ENCODE results near the gene TXLNG. TPM values are rescaled to one million over a fixed set of nuclear protein-coding genes. Genes with fewer than 3 reads are reported as not detected.
A peak's percentile ranks its signal among the peaks of the same experiment; 100 is the strongest.

TXLNG gene
- total RNA-seq, 1 donor from 2014 or later: 5.7 TPM

DNA sequence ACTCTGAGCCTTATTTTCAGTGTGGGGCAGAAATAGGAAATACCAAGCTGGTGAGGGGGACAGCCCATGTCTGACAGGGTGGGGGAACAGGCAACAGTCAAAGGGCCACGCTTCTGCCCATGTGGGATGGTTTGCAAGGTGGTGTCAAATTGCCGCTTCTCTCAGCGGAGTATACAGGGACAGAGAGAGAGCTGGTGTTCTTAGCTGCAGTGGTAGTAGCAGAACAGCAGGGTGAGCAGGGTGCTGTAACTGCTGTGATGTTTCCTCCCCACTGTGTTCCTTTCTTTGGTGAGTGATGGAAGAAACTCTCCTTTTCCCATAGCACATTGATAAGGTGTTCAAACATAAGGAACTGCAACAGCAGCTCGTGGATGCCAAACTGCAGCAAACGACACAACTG is 46.0 kb downstream of the TXLNG start:
- H3K27me3 ChIP-seq (ENCODE audit: control insufficient read depth in 3 of 3, insufficient read depth in 3 of 3, low read length in 3 of 3): no peaks in the 10 kb centered on the region
- no peak overlapping the region for H3K9ac ChIP-seq (ENCODE audit: low read depth in 1 of 3, low read length in 3 of 3)
- H3K9me3 ChIP-seq (ENCODE audit: control insufficient read depth in 3 of 3, low read length in 3 of 3): no peaks in the 10 kb centered on the region
- H3K36me3 ChIP-seq (ENCODE audit: control insufficient read depth in 3 of 3, insufficient read depth in 3 of 3, low read length in 3 of 3): peaks cover 2 to 35% (median 4%) of the 10 kb centered on the region in 3 donors
- no peak overlapping the region for H3K27ac ChIP-seq (ENCODE audit: low read depth, low read length)
- no peak overlapping the region for H3K4me3 ChIP-seq (ENCODE audit: low read length in 3 of 3)
- H3K4me1 ChIP-seq (ENCODE audit: control insufficient read depth in 3 of 3, insufficient read depth in 3 of 3, low read length in 3 of 3): peaks cover 7 to 16% (median 15%) of the 10 kb centered on the region in 3 donors

DNA sequence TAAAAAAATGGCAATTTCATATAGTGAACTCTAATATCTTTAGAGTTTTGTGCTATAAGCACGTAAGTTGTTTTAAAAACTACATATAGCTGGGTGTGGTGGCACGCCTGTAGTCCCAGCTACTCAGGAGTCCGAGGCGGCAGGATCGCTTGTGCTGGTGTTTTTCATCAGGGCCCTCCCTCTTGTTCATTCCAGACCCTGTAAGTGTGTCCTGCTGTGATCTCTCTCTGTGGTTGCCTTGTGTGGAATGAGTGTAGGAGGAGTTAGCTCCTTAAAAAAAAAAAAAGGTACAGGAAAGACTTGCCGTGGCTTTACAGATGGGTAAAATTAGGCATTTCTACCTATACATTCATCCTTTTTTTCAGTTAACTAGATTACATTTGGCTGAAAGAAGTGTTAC is 48.5 kb downstream of the TXLNG start:
- peaks cover 6 to 26% (median 16%) of the 10 kb centered on the region in 3 donors for H3K4me1 ChIP-seq (ENCODE audit: control insufficient read depth in 3 of 3, insufficient read depth in 3 of 3, low read length in 3 of 3)
- H3K4me3 ChIP-seq (ENCODE audit: low read length in 3 of 3): no peak overlapping the region
- no peak overlapping the region for H3K27ac ChIP-seq (ENCODE audit: low read depth, low read length)
- no peaks in the 10 kb centered on the region for H3K27me3 ChIP-seq (ENCODE audit: control insufficient read depth in 3 of 3, insufficient read depth in 3 of 3, low read length in 3 of 3)
- no peaks in the 10 kb centered on the region for H3K9me3 ChIP-seq (ENCODE audit: control insufficient read depth in 3 of 3, low read length in 3 of 3)
- H3K36me3 ChIP-seq (ENCODE audit: control insufficient read depth in 3 of 3, insufficient read depth in 3 of 3, low read length in 3 of 3): peaks cover 2 to 38% (median 4%) of the 10 kb centered on the region in 3 donors
- H3K9ac ChIP-seq (ENCODE audit: low read depth in 1 of 3, low read length in 3 of 3): no peak overlapping the region

GRCh38 chrX:16836371-16836770 is 50.1 kb downstream of the TXLNG start:
- H3K4me1 ChIP-seq (ENCODE audit: control insufficient read depth in 3 of 3, insufficient read depth in 3 of 3, low read length in 3 of 3): peaks cover 6 to 28% (median 17%) of the 10 kb centered on the region in 3 donors
- H3K27me3 ChIP-seq (ENCODE audit: control insufficient read depth in 3 of 3, insufficient read depth in 3 of 3, low read length in 3 of 3): no peaks in the 10 kb centered on the region
- peaks cover 2 to 38% (median 5%) of the 10 kb centered on the region in 3 donors for H3K36me3 ChIP-seq (ENCODE audit: control insufficient read depth in 3 of 3, insufficient read depth in 3 of 3, low read length in 3 of 3)
- H3K9ac ChIP-seq (ENCODE audit: low read depth in 1 of 3, low read length in 3 of 3): no peak overlapping the region
- no peak overlapping the region for H3K27ac ChIP-seq (ENCODE audit: low read depth, low read length)
- H3K9me3 ChIP-seq (ENCODE audit: control insufficient read depth in 3 of 3, low read length in 3 of 3): no peaks in the 10 kb centered on the region
- no peak overlapping the region for H3K4me3 ChIP-seq (ENCODE audit: low read length in 3 of 3)

DNA sequence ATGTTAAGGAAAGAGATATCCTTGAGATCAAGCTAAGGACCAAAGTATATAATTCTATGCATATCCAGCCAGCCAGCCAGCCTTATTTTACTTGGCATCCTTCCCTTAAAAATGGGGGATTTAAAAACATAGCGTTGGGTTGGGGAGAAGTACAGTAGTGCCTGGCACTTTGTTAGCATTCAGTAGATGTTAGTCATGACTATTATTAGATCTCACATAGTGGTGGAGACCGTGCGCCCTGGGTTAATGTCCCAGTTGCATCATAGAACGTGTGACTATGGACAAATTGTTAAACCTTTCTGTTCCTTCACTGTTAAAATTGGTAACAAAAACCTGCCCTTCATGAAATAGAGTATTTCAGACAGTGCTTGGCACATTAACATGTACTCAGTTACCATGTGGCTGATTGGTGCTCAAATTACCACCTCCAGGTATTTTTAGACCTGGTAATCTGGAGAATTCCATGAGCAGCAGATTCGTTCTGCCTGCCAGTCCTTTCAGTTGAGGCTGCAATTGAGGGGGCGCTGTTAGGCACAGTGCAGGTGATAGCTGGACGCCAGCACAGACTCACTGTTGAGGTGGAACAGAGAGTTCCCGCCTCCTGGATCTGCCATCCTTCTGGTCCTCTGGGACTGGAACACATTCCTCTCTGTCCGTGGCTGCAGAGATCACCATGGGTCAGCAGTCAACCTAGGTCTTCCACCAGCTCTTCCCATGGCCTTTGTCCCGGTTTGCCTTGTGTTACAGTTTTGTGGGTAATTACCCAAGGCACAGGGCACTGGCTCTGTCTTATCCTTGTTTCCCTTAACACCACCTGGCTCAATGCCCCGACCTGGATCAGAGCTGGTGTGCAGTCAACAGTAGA is 52.2 kb downstream of the TXLNG start:
- no peaks in the 10 kb centered on the region for H3K27me3 ChIP-seq (ENCODE audit: control insufficient read depth in 3 of 3, insufficient read depth in 3 of 3, low read length in 3 of 3)
- H3K9me3 ChIP-seq (ENCODE audit: control insufficient read depth in 3 of 3, low read length in 3 of 3): no peaks in the 10 kb centered on the region
- H3K9ac ChIP-seq (ENCODE audit: low read depth in 1 of 3, low read length in 3 of 3): peak overlapping the region in 1 of 3 donors; percentile 40
- peak overlapping the region in 2 of 3 donors; percentile 32 to 49 for H3K4me3 ChIP-seq (ENCODE audit: low read length in 3 of 3)
- peak overlapping the region; percentile 75 for H3K27ac ChIP-seq (ENCODE audit: low read depth, low read length)
- peaks cover 4 to 21% (median 17%) of the 10 kb centered on the region in 3 donors for H3K4me1 ChIP-seq (ENCODE audit: control insufficient read depth in 3 of 3, insufficient read depth in 3 of 3, low read length in 3 of 3)
- H3K36me3 ChIP-seq (ENCODE audit: control insufficient read depth in 3 of 3, insufficient read depth in 3 of 3, low read length in 3 of 3): peaks cover 2 to 28% (median 7%) of the 10 kb centered on the region in 3 donors

DNA sequence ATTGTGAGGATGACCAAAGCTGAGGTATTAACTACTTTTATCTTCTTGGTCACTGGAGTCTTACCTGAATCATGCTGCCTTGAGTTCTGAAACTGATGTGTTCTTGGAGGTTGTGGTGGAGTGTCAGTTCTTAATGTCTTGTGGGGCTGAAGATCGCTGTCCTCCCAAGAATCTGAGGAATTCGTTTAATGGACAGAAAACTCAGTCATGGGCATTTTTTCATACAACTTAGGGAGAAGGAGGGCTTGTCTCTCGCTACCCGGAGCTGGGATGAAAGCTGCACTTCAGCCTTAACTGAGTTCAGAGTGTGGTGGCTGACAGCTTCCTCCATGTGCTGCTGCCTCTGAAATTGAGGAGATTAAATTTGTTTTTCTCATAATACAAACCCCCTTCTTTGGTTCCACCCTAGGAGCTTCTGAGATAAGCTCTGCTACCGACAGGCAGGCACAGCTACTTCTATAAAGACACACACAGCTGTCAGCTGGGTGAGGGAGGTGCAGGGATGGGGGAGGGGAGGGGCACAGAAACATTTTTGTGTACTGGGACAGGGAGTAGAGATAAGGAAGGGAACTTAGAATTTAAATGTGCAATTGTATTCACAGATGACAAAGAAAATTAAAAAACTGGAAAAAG is 53.1 kb downstream of the TXLNG start:
- Histone ChIP-seq H3K9ac (ENCODE audit: low read depth in 1 of 3, low read length in 3 of 3) (peak overlapping the region in 1 of 3 donors; percentile 40), H3K27ac (ENCODE audit: low read depth, low read length) (peak overlapping the region; percentile 75), H3K4me3 (ENCODE audit: low read length in 3 of 3) (no peak overlapping the region), H3K9me3 (ENCODE audit: control insufficient read depth in 3 of 3, low read length in 3 of 3) (no peaks in the 10 kb centered on the region), H3K4me1 (ENCODE audit: control insufficient read depth in 3 of 3, insufficient read depth in 3 of 3, low read length in 3 of 3) (peaks cover 4 to 21% (median 17%) of the 10 kb centered on the region in 3 donors), H3K27me3 (ENCODE audit: control insufficient read depth in 3 of 3, insufficient read depth in 3 of 3, low read length in 3 of 3) (no peaks in the 10 kb centered on the region), H3K36me3 (ENCODE audit: control insufficient read depth in 3 of 3, insufficient read depth in 3 of 3, low read length in 3 of 3) (peaks cover 2 to 19% (median 12%) of the 10 kb centered on the region in 3 donors)

DNA sequence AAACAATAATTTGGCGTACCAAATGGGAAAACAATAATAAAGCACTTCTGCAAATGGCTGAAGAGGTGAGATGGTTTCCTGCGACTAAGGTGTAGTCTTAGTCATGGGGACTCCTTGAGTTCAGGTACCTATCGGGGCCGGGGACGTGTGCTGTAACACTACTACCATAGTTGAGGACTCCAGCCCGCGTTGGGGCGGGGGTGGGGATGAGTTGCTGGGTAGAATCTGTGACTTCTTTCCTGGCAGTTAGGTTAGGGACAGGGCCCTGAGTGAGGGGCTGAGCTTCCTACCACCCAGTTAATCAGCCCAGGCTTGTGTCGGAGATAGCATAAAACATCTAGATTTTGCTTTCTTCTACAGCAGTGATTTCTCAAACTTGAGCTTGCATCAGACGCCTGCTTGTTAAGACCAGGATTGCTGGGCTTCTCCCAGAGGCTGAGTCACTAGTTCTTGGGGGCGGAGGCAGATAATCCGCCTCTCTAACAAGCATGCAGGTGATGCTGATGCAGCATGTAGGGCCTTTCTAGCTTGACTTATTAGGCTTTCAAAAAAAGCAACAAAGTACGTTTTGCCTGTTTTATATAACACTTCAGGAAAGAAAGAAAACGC is 53.7 kb downstream of the TXLNG start:
- no peak overlapping the region for H3K9ac ChIP-seq (ENCODE audit: low read depth in 1 of 3, low read length in 3 of 3)
- H3K4me3 ChIP-seq (ENCODE audit: low read length in 3 of 3): no peak overlapping the region
- H3K9me3 ChIP-seq (ENCODE audit: control insufficient read depth in 3 of 3, low read length in 3 of 3): no peaks in the 10 kb centered on the region
- peaks cover 4 to 21% (median 17%) of the 10 kb centered on the region in 3 donors for H3K4me1 ChIP-seq (ENCODE audit: control insufficient read depth in 3 of 3, insufficient read depth in 3 of 3, low read length in 3 of 3)
- H3K27me3 ChIP-seq (ENCODE audit: control insufficient read depth in 3 of 3, insufficient read depth in 3 of 3, low read length in 3 of 3): no peaks in the 10 kb centered on the region
- peaks cover 2 to 20% (median 15%) of the 10 kb centered on the region in 3 donors for H3K36me3 ChIP-seq (ENCODE audit: control insufficient read depth in 3 of 3, insufficient read depth in 3 of 3, low read length in 3 of 3)
- H3K27ac ChIP-seq (ENCODE audit: low read depth, low read length): no peak overlapping the region

DNA sequence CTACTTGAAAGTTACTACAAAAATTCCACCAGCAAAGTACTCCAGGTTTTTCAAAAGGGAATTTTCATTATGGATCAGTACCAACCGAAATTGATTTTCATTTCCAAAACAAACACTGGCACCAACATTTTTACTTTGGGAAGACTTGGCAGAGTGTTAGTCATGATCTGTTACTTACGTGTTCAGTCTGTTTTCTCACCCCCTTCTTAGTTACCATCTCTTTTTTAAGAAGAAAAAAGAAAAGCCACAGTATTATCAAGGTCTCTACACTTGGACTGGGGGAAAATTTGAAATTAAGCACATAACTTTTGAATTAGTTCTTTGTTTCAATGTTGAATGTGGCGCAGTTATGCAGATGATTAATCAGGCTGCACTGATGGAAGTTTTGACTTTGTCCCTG is 56.4 kb downstream of the TXLNG start:
- H3K36me3 ChIP-seq (ENCODE audit: control insufficient read depth in 3 of 3, insufficient read depth in 3 of 3, low read length in 3 of 3): peaks cover 11 to 26% (median 22%) of the 10 kb centered on the region in 3 donors
- no peak overlapping the region for H3K4me3 ChIP-seq (ENCODE audit: low read length in 3 of 3)
- no peaks in the 10 kb centered on the region for H3K9me3 ChIP-seq (ENCODE audit: control insufficient read depth in 3 of 3, low read length in 3 of 3)
- peaks cover 4 to 21% (median 17%) of the 10 kb centered on the region in 3 donors for H3K4me1 ChIP-seq (ENCODE audit: control insufficient read depth in 3 of 3, insufficient read depth in 3 of 3, low read length in 3 of 3)
- no peaks in the 10 kb centered on the region for H3K27me3 ChIP-seq (ENCODE audit: control insufficient read depth in 3 of 3, insufficient read depth in 3 of 3, low read length in 3 of 3)
- no peak overlapping the region for H3K9ac ChIP-seq (ENCODE audit: low read depth in 1 of 3, low read length in 3 of 3)
- H3K27ac ChIP-seq (ENCODE audit: low read depth, low read length): no peak overlapping the region

DNA sequence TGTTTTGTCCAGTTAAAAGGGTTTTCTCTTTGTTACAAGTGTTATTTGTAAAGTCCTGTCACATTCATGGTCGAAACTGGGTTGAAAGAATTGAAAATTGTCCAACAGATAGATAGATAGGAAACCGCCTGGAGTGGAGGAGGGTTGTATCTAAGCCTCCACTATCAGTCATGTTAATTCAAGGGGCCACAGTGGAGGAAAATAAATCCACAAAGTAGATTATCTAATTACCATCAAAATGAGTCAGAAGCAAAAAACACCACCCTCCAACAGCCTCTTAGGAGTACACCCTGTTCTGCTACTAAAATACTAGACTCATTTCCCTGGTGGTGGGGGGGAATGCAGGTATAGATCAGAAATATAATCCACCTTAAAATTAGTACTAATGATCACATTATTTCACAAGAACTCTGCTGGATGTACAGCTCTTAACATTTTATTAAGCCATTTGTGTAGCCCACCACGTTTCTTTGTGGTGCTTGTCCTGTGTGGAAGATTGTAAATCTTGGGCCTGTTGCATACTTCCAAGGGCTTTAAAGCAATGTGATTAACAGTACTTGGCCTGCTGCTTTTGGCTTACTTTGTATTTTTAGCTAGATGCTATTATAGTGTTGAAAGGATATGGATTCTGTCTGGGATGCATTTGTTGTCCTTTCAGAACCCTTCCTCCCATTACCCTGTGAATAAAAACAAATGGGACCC is 57.1 kb downstream of the TXLNG start:
- Histone ChIP-seq H3K9me3 (ENCODE audit: control insufficient read depth in 3 of 3, low read length in 3 of 3) (no peaks in the 10 kb centered on the region), H3K9ac (ENCODE audit: low read depth in 1 of 3, low read length in 3 of 3) (no peak overlapping the region), H3K4me3 (ENCODE audit: low read length in 3 of 3) (no peak overlapping the region), H3K36me3 (ENCODE audit: control insufficient read depth in 3 of 3, insufficient read depth in 3 of 3, low read length in 3 of 3) (peaks cover 14 to 28% (median 24%) of the 10 kb centered on the region in 3 donors), H3K27me3 (ENCODE audit: control insufficient read depth in 3 of 3, insufficient read depth in 3 of 3, low read length in 3 of 3) (no peaks in the 10 kb centered on the region), H3K4me1 (ENCODE audit: control insufficient read depth in 3 of 3, insufficient read depth in 3 of 3, low read length in 3 of 3) (peaks cover 4 to 17% (median 13%) of the 10 kb centered on the region in 3 donors), H3K27ac (ENCODE audit: low read depth, low read length) (no peak overlapping the region)

DNA sequence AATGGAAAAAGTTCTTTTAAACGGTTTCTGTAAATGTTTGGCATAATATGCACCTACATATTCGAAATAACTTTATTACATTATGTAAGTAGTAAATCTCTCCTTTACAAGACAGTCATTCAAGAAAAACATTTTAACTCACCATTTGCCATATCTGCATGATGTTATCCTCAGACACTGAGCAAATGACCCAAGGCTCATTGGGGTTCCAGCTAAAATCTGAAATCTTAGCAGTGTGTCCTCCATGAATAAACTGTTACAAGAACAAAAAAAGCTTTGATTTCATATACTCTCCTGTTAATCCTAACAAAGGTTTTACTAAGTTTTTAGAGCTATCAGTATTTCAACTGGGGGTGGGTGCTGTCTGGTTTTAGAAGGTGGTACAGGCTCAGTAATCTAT is 59.4 kb downstream of the TXLNG start:
- Histone ChIP-seq H3K27me3 (ENCODE audit: control insufficient read depth in 3 of 3, insufficient read depth in 3 of 3, low read length in 3 of 3) (no peaks in the 10 kb centered on the region), H3K9me3 (ENCODE audit: control insufficient read depth in 3 of 3, low read length in 3 of 3) (no peaks in the 10 kb centered on the region), H3K4me1 (ENCODE audit: control insufficient read depth in 3 of 3, insufficient read depth in 3 of 3, low read length in 3 of 3) (no peaks in the 10 kb centered on the region), H3K27ac (ENCODE audit: low read depth, low read length) (no peak overlapping the region), H3K9ac (ENCODE audit: low read depth in 1 of 3, low read length in 3 of 3) (no peak overlapping the region), H3K4me3 (ENCODE audit: low read length in 3 of 3) (no peak overlapping the region), H3K36me3 (ENCODE audit: control insufficient read depth in 3 of 3, insufficient read depth in 3 of 3, low read length in 3 of 3) (peaks cover 16 to 34% (median 31%) of the 10 kb centered on the region in 3 donors)
